Prostate gland (tissue), 2 donors: ENCODE data around the gene RIMS1. TPM values are rescaled to one million over a fixed set of nuclear protein-coding genes. Genes with fewer than 3 reads are reported as not detected.
A peak's percentile ranks its signal among the peaks of the same experiment; 100 is the strongest.

Experiments used
- DNase-seq: peaks from one replicate; pipeline ENCODE4 v3.0.0-alpha.2; 2019; ENCODE audit warnings: low spot score
- H3K27ac ChIP-seq, 2 donors: fragments of 200-600 bp; sonication (generic); 2 replicates each; pipeline ENCODE4 v1.5.1; 2017 to 2019
- H3K27me3 ChIP-seq: fragments of 200-600 bp; sonication (generic); replicated peaks from 2 replicates; pipeline ENCODE4 v1.5.1; 2019; ENCODE audit not compliant: insufficient read depth
- H3K36me3 ChIP-seq, 2 donors: fragments of 200-600 bp; sonication (generic); 1 replicate in 1 of 2; 2 replicates in 1 of 2; pipeline versions ENCODE4 v1.5.1 to v1.8.1; 2017 to 2019
- H3K4me1 ChIP-seq: fragments of 200-600 bp; sonication (generic); replicated peaks from 2 replicates; pipeline ENCODE4 v1.5.1; 2019
- H3K4me3 ChIP-seq, 2 donors: fragments of 200-600 bp; sonication (generic); 2 replicates each; pipeline ENCODE4 v1.5.1; 2017 to 2019
- H3K9me3 ChIP-seq: fragments of 200-600 bp; sonication (generic); 2 replicates; pipeline ENCODE4 v1.5.1; 2017
- POLR2A ChIP-seq: fragments of 450-650 bp; IDR thresholded peaks from one replicate; pipeline ENCODE4 v1.6.1; 2016; ENCODE audit warnings: antibody characterized with exemption, mild to moderate bottlenecking
- POLR2AphosphoS5 ChIP-seq: sonication (generic); formaldehyde crosslinking; IDR thresholded peaks from one replicate; pipeline ENCODE4 v1.6.1; 2017; ENCODE audit warnings: antibody characterized with exemption
- WGBS: methylation state at CpG from one replicate; pipeline ENCODE4 v1.1.5; 2018; 5-methylcytosine and 5-hydroxymethylcytosine counted together
- intact Hi-C: fragments of 100-400 bp; cut with DNase I; formaldehyde crosslinking; loops from one replicate; pipeline ENCODE4 v1.14.2; 2022
- total RNA-seq, 2 donors: library from RNA; depleted of rRNA; stranded (reverse); fragments of >200 nt; gene quantifications; one replicate each; pipeline ENCODE4 v1.1.0, GENCODE V29; 2016
- TF ChIP-seq, protein P1 (sequence below), 4 experiments: fragments of 200-600 bp in 2 of 4; fragments of 450-650 bp in 2 of 4; sonication (generic) in 2 of 4; IDR thresholded peaks; 1 replicate in 3 of 4; 2 replicates in 1 of 4; pipeline ENCODE4 v1.5.1; 2016 to 2019; ENCODE audit warnings: antibody characterized with exemption in 4 of 4, mild to moderate bottlenecking in 2 of 4, moderate library complexity in 2 of 4

The RIMS1 gene
- total RNA-seq, 2 donors from 2014 or later: 9.7 to 17.6 TPM

DNA sequence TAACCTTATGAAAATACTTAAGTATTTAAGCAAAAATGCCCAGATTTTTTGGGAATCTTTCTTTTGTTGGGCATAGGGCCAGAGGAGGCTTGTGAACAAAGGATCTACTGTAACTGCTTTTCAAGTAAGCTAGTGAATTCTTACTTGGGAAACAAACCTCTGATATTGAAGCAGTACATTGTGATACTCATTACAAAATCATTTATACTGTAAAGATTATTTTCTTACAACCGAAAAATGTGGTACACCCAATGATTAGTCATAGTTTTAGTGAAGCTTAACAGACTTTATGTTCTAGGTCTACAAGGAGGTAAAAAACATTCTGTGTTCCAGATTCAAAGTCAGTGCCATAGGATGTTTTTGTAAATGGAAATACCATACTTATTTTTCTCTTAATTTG lies 462.6 kb downstream of the RIMS1 start:
- Histone ChIP-seq H3K9me3 (no peaks in the 10 kb centered on the region), H3K4me1 (no peaks in the 10 kb centered on the region), H3K4me3 (no peak overlapping the region), H3K27me3 (no peaks in the 10 kb centered on the region), H3K27ac (no peak overlapping the region), H3K36me3 (no peaks in the 10 kb centered on the region)
- DNase-seq: no peak
- intact Hi-C loops: no loop called here
- WGBS: 24% methylated on average over 1 of the region's 1 CpG
- TF ChIP-seq POLR2AphosphoS5 (no peak), POLR2A (no peak)
- TF ChIP-seq, protein P1, sequence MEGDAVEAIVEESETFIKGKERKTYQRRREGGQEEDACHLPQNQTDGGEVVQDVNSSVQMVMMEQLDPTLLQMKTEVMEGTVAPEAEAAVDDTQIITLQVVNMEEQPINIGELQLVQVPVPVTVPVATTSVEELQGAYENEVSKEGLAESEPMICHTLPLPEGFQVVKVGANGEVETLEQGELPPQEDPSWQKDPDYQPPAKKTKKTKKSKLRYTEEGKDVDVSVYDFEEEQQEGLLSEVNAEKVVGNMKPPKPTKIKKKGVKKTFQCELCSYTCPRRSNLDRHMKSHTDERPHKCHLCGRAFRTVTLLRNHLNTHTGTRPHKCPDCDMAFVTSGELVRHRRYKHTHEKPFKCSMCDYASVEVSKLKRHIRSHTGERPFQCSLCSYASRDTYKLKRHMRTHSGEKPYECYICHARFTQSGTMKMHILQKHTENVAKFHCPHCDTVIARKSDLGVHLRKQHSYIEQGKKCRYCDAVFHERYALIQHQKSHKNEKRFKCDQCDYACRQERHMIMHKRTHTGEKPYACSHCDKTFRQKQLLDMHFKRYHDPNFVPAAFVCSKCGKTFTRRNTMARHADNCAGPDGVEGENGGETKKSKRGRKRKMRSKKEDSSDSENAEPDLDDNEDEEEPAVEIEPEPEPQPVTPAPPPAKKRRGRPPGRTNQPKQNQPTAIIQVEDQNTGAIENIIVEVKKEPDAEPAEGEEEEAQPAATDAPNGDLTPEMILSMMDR (IDR thresholded peaks at IDR 0.05): no peak

DNA sequence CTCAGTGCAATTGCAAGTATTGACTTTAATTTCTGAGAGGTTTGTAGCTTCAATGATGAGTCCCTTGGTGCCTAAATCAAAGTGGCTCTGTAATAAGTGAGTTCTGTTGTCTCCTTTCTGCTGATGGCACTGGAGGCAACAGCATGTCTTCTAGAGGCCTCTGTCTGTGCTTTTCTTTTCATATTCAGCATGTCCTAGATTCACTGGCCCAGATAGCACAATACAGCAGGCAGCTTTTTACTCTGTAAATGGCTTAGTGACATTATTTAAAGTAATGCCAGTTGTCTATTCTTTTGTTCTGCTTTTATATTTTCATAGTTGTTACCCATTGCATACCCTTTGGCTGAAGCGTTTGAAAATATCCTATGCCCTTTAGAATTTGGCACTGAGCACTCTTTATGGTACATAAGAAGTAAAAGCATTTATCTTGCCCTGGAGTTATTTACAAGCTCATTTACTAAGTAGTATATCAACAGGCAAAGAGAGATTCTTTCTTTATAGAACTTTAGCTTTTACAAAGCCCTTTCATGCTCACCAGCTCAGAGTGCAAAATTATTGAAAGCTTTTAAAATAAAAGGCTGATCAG lies 464.0 kb downstream of the RIMS1 start:
- DNase-seq: no peak
- TF ChIP-seq, protein P1 (IDR thresholded peaks at IDR 0.05): no peak
- TF ChIP-seq POLR2A (no peak), POLR2AphosphoS5 (no peak)
- H3K4me1 ChIP-seq: no peaks in the 10 kb centered on the region
- intact Hi-C loops: no loop called here
- H3K27me3 ChIP-seq: no peaks in the 10 kb centered on the region
- WGBS: 25% methylated on average over 1 of the region's 1 CpG
- H3K9me3 ChIP-seq: no peaks in the 10 kb centered on the region
- no peaks in the 10 kb centered on the region for H3K36me3 ChIP-seq
- no peak overlapping the region for H3K4me3 ChIP-seq
- no peak overlapping the region for H3K27ac ChIP-seq

DNA sequence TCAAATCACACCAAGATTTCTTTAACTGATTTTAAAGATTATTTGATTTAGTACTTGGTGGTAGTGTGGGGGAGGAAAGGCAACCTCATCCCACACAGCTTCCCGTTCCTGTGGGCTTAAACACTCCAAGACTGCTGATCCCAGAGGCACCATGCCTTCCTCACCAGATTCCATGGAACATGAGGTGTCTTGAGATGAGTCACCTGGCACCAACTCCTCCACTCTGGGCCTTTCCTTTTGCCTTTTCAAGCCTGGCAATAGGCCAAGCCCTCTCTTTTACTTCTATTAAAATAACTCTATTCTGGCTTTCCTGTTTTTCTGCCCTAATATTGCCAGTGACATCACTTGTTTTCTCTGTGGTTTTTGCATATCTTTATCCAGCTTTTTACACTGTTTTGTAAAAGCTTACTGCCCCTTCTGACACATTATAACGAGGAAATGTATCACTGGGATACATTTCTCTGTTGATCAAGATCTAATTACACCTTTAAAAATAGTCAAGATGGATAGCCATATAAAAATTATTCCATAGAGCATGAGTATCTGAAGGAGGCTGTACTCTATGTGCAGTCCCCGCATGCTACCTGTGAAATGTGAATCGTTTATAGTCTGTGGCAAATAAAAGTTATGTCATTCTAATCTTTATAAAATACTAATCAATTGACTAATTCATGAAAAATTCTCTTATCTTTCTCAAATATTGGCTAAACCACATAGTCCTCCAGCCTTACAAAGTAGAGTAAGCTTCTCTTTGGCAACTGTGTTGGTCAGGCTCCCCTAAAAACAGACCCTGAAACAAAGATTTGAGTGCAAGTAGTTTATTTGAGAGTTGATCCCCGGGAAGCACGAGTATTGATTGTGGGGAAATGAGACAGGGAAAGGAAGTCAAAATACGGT lies 477.7 kb downstream of the RIMS1 start:
- peak; percentile 4 for DNase-seq
- no peaks in the 10 kb centered on the region for H3K4me1 ChIP-seq
- intact Hi-C loops: no loop called here
- TF ChIP-seq, protein P1 (IDR thresholded peaks at IDR 0.05): no peak
- TF ChIP-seq POLR2AphosphoS5 (no peak), POLR2A (no peak)
- WGBS: 60% methylated on average over 7 of the region's 7 CpGs
- no peaks in the 10 kb centered on the region for H3K9me3 ChIP-seq
- no peaks in the 10 kb centered on the region for H3K36me3 ChIP-seq
- H3K27ac ChIP-seq: no peak overlapping the region
- H3K27me3 ChIP-seq: no peaks in the 10 kb centered on the region
- H3K4me3 ChIP-seq: no peak overlapping the region

DNA sequence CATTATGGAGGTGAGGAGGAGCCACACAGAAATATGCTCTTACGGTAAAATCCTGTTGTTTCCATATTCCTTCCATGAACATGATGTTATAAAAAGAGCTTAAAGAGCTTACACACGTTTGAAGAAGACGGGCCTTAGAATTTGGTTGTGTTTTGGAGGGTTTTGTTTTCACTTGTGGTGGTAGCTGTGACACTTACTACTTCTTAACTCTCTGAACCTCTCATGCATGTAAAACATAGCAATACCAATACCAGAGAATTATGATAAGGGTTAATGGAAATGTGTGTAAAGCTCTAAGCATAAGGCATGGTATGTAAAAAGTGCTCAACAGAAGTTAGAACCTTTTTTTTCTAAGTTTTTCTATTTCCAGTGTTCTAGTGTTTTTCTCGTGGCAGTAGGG lies 479.4 kb downstream of the RIMS1 start:
- intact Hi-C loops: no loop called here
- H3K27ac ChIP-seq: no peak overlapping the region
- H3K4me1 ChIP-seq: no peaks in the 10 kb centered on the region

More for the DNA sequence above, 479.4 kb downstream of the RIMS1 start:
- Histone ChIP-seq H3K36me3 (no peaks in the 10 kb centered on the region), H3K4me3 (no peak overlapping the region), H3K27me3 (no peaks in the 10 kb centered on the region), H3K9me3 (no peaks in the 10 kb centered on the region)
- TF ChIP-seq POLR2AphosphoS5 (no peak), POLR2A (no peak)
- TF ChIP-seq, protein P1 (IDR thresholded peaks at IDR 0.05): no peak
- no peak for DNase-seq
- WGBS: 92% methylated on average over 4 of the region's 4 CpGs
